ENCODE data around the gene TNFAIP8L2.
A peak's percentile ranks its signal among the peaks of the same experiment; 100 is the strongest.

TNFAIP8L2 gene

GRCh38 chr1:151144474-151145303 lies 11.8 kb upstream of the TNFAIP8L2 start:
- in situ Hi-C loops (cut with HindIII; ENCODE audit: low pct_ligation_motif_present, low pct_unique_long_range_greater_than_20kb, low sequenced_read_pairs): no loop called here
- no peak for DNase-seq

GRCh38 chr1:151145304-151146071 lies 11.0 kb upstream of the TNFAIP8L2 start:
- no peak for DNase-seq
- in situ Hi-C loops (cut with HindIII; ENCODE audit: low pct_ligation_motif_present, low pct_unique_long_range_greater_than_20kb, low sequenced_read_pairs): no loop called here

- no peak for DNase-seq
- in situ Hi-C loops (cut with HindIII; ENCODE audit: low pct_ligation_motif_present, low pct_unique_long_range_greater_than_20kb, low sequenced_read_pairs): no loop called here
Measured at GRCh38 chr1:151146072-151146411, 10.4 kb upstream of the TNFAIP8L2 start.

DNA sequence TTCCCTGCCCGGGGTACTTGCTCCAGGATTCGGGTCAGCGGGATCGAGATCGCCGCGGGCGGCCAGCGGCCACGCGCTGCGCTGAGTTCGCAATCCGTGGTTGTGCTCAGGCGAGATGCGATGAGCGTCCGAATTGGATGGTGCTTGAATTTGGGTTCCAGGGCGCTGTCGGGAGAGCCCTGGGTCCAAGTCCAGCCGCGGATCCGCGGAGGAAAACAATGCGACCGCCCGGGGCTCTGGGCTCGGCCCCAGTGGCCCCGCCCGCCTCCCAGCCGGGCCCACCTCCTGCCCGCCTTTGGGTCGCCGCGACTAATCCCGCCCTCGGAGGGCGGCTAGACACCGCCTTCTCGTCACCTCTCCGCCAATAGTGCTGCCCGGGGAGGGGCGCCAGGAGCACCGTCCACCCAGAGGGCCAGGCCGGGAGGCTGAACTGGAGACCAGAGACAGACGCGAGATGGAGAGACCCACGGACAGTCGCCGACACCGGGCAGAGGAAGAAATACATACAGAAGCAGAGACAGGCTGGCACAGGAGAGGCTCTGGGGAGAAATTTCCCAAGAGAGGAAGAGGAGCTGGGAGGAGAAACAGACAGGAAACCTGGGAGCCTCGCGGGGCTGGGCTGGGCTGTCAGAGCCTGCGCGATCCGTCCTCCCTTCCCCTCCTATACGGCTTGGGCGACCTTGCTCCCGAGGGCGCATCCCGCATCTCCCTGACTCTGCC lies 9.9 kb upstream of the TNFAIP8L2 start, which contains the start of gene SEMA6C:
Gene SEMA6C, minus strand, starts transcription at position 220 of the 720 bp plus-strand sequence. CDS start 4,010 bp downstream, outside the sequence.
- DNase-seq: peak; percentile 94
- in situ Hi-C loops (cut with HindIII; ENCODE audit: low pct_ligation_motif_present, low pct_unique_long_range_greater_than_20kb, low sequenced_read_pairs): no loop called here

GRCh38 chr1:151147132-151147503 lies 9.3 kb upstream of the TNFAIP8L2 start:
- in situ Hi-C loops (cut with HindIII; ENCODE audit: low pct_ligation_motif_present, low pct_unique_long_range_greater_than_20kb, low sequenced_read_pairs): no loop called here
- DNase-seq: no peak

DNA sequence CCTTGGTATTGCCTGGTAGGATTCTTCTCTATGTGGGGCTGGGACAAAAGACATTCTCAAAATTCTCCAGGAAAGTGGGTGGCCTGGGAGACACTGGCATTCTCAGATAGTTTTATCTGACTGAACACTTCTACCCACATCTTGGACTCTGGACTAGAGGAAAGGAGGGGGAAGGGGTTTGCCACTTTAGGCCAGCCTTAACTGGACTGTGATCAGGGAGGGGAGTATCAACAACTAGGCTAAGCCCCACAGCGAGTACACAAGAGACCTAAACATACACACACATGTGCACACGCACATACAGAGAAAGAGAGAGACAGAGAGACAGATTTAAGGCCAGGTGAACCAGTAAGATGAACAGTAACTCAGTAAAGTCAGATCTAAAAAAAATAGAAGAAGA lies 8.8 kb upstream of the TNFAIP8L2 start:
- DNase-seq: no peak
- in situ Hi-C loops (cut with HindIII; ENCODE audit: low pct_ligation_motif_present, low pct_unique_long_range_greater_than_20kb, low sequenced_read_pairs): no loop called here

- no peak for DNase-seq
- in situ Hi-C loops (cut with HindIII; ENCODE audit: low pct_ligation_motif_present, low pct_unique_long_range_greater_than_20kb, low sequenced_read_pairs): no loop called here
Measured at GRCh38 chr1:151157067-151157531, 650 bp downstream of the TNFAIP8L2 start.

DNA sequence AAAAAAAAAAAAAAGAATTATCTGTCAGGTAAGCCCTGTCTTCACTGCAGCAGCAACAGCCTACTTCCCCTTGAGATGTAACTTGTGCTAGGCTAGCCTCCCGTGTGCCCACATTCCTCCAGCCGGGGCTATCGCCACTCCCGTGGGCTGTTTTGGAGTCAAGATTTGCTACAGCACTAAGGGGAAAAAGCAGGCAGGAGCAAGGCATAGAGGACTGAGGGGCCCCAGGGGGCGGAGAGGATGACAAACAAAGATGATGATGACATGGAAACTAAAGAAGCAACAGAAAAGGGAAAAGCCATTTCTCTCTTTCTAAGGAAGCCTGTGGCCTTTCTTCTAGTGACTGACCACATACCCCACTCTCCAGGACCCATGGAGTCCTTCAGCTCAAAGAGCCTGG lies 1.9 kb downstream of the TNFAIP8L2 start:
- in situ Hi-C loops (cut with HindIII; ENCODE audit: low pct_ligation_motif_present, low pct_unique_long_range_greater_than_20kb, low sequenced_read_pairs): no loop called here
- no peak for DNase-seq

DNA sequence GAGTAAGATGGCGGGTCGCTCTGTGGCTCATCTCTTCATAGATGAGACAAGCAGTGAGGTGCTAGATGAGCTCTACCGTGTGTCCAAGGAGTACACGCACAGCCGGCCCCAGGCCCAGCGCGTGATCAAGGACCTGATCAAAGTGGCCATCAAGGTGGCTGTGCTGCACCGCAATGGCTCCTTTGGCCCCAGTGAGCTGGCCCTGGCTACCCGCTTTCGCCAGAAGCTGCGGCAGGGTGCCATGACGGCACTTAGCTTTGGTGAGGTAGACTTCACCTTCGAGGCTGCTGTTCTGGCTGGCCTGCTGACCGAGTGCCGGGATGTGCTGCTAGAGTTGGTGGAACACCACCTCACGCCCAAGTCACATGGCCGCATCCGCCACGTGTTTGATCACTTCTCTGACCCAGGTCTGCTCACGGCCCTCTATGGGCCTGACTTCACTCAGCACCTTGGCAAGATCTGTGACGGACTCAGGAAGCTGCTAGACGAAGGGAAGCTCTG lies 2.4 kb downstream of the TNFAIP8L2 start:
- DNase-seq: no peak
- in situ Hi-C loops (cut with HindIII; ENCODE audit: low pct_ligation_motif_present, low pct_unique_long_range_greater_than_20kb, low sequenced_read_pairs): no loop called here

DNA sequence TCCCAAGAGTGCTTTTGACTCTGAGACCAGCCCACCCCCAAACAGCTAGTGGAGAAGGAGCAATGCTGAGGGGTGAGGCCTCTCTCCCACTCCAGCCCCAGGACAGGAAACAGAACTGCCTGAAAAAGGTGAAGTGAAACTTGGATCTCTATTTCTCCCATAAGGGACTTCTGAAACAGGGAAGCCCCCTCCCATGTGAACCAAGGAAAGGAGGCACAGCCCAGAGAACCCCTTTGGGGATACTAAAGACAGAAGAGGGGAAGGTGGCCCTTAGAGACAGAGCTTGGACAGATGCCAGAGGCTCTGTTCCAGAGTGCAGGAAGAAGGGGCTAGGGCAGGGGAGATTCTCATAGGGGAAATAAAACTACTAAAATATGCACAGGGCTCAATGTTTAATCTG lies 2.9 kb downstream of the TNFAIP8L2 start:
- in situ Hi-C loops (cut with HindIII; ENCODE audit: low pct_ligation_motif_present, low pct_unique_long_range_greater_than_20kb, low sequenced_read_pairs): no loop called here
- no peak for DNase-seq

DNA sequence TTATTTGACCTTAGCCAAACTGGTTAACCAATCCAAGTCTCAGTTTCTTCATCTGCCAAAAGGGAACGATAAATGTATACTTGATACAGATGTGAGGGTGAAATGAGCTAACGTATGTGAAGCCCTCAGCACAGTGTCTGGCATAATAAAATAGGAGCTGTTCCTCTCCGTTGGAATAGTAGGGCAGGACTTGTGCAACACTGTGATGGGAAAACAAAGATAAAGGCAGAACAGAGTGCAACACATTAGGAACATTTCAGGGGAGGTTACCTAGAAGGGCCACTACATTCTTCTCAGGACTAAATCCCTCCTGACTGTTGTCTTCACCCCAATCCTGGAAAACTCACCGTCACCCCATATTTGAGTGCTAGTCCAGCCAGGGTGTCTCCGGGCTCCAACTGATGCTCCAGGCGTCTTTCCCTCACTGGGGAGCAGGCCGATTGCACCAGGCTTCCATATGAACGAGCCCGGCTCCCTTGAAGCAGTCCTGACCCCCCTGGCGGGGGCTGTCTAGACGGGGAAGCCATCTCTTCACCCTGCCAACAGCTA lies 8.4 kb downstream of the TNFAIP8L2 start:
- in situ Hi-C loops (cut with HindIII; ENCODE audit: low pct_ligation_motif_present, low pct_unique_long_range_greater_than_20kb, low sequenced_read_pairs): no loop called here
- no peak for DNase-seq

DNA sequence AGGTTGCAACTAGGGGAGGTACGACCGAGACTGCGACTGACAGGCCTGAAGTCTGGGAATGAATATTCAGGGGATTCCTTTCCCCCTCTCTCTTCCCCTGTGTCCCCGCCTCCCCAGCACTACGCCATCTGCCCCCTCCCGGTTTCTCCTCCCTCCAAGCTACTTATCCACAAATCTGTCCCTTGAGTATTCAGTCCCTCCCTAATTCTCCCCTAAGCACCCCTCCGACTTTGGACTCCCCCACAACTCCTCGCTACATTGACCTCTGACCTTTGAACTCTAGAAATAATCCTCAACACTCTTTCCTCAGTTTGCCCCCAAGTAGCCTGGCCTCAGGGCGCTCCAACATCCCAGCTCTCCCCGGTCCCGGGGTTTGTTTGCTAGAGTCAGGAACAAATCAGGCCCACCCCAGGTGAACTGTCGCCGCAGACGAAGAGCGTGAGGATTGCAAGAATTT lies 8.9 kb downstream of the TNFAIP8L2 start:
- peak; percentile 44 for DNase-seq
- in situ Hi-C loops (cut with HindIII; ENCODE audit: low pct_ligation_motif_present, low pct_unique_long_range_greater_than_20kb, low sequenced_read_pairs): no loop called here

DNA sequence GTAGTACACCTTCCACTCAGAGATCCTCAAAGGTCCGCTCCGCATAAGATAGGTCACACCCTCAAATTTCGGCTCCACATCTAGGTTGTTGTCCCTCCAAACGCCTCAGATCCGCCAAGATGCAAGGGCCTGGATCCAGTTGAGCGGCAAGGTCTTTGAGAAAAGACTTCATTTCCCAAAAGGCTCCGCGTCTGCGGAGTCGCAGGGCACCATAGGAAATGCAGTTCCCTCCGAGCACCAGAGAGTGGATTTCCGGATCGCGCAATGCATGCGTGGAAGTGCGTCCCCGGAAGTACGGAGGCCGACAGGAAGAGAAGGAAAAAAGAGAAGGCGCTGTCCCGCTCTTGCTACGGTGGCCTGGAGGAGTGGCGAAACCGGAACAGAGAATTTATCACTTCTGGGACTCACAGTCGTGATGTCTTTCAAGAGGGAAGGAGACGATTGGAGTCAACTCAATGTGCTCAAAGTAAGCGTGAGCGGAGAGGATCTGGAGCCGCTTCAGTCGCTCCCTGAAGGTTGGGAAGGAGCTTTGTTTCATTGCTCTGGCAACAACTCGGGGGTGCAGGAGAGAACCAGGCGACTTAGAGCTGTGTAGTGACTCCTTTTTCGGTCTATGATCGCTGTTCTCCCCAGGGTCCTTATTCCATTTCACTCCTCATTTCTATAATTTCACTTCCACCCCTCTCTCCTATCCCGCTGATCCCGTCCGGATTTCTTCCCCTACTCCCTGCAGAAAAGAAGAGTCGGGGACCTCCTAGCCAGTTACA lies 9.5 kb downstream of the TNFAIP8L2 start, which contains the start of the genes LYSMD1 and SCNM1:
Gene LYSMD1, minus strand, starts transcription at position 165 of the 767 bp plus-strand sequence. CDS start 644 bp downstream, outside the sequence.
Gene SCNM1, plus strand, starts transcription at position 407 of the 767 bp plus-strand sequence. Its CDS starts 9 bp downstream, at position 416.
- in situ Hi-C loops (cut with HindIII; ENCODE audit: low pct_ligation_motif_present, low pct_unique_long_range_greater_than_20kb, low sequenced_read_pairs): no loop called here
- peak; percentile 100 for DNase-seq

GRCh38 chr1:151166505-151166956 lies 10.1 kb downstream of the TNFAIP8L2 start:
- in situ Hi-C loops (cut with HindIII; ENCODE audit: low pct_ligation_motif_present, low pct_unique_long_range_greater_than_20kb, low sequenced_read_pairs): no loop called here
- peak; percentile 86 for DNase-seq

- in situ Hi-C loops (cut with HindIII; ENCODE audit: low pct_ligation_motif_present, low pct_unique_long_range_greater_than_20kb, low sequenced_read_pairs): no loop called here
- no peak for DNase-seq
Measured at GRCh38 chr1:151167116-151167515, 10.7 kb downstream of the TNFAIP8L2 start.

- no peak for DNase-seq
- in situ Hi-C loops (cut with HindIII; ENCODE audit: low pct_ligation_motif_present, low pct_unique_long_range_greater_than_20kb, low sequenced_read_pairs): no loop called here
Measured at GRCh38 chr1:151171190-151171589, 14.7 kb downstream of the TNFAIP8L2 start.

GRCh38 chr1:151175041-151175741 lies 18.7 kb downstream of the TNFAIP8L2 start:
- in situ Hi-C loops (cut with HindIII; ENCODE audit: low pct_ligation_motif_present, low pct_unique_long_range_greater_than_20kb, low sequenced_read_pairs): no loop called here
- DNase-seq: no peak
